ENCODE data around the gene AMIGO3.
"Not testable (repeated sequence)": the region's sequence is repeated elsewhere in the genome, so short reads cannot be mapped to it uniquely, and the experiment has no call there.

Gene AMIGO3, protein sequence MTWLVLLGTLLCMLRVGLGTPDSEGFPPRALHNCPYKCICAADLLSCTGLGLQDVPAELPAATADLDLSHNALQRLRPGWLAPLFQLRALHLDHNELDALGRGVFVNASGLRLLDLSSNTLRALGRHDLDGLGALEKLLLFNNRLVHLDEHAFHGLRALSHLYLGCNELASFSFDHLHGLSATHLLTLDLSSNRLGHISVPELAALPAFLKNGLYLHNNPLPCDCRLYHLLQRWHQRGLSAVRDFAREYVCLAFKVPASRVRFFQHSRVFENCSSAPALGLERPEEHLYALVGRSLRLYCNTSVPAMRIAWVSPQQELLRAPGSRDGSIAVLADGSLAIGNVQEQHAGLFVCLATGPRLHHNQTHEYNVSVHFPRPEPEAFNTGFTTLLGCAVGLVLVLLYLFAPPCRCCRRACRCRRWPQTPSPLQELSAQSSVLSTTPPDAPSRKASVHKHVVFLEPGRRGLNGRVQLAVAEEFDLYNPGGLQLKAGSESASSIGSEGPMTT

GRCh38 chr3:49719214-49719884 lies at the start of gene AMIGO3:
Gene AMIGO3, minus strand, starts transcription at chr3:49719684. Its CDS starts 219 bp downstream, at chr3:49719465.
- DNase-seq = peak; percentile 93

GRCh38 chr3:49763981-49764380 lies 44.5 kb upstream of the AMIGO3 start:
- no peak for DNase-seq

DNA sequence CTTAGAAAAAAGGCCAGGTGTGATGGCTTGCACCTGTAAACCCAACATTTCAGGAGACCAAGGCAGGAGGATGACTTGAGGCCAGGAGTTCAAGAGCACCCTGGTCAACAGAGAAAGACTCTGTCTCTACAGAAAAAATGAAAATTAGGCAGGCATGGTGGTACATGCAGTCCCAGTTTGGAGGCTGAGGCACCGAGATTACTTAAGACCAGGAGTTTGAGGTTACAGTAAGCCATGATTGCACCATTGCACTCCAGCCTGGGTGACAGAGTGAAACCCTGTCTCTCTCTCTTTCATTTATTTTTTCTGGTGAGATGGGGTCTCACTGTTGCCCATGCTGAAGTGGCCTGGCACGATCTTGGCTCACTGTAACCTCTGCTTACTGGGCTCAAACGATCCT lies 42.2 kb upstream of the AMIGO3 start:
- DNase-seq = no peak

- DNase-seq = no peak
Measured at GRCh38 chr3:49759226-49759625, 39.7 kb upstream of the AMIGO3 start.

DNA sequence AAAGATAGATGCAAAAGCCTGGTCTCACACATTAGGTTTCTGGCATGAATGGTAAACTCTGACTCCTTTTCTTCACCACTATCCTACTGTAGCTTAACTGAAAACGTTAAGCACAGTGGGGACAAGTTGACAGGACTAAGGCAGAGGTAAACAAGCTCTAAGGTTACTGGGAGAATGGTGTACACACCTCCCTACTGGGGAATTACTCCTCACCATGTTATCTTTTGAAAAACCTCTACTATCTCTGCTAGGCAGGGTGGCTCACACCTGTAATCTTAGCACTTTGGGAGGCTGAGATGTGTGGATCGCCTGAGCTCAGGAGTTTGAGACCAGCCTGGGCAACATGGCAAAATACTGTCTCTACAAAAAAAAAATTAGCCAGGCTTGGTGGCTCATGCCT lies 37.7 kb upstream of the AMIGO3 start:
- no peak for DNase-seq

DNA sequence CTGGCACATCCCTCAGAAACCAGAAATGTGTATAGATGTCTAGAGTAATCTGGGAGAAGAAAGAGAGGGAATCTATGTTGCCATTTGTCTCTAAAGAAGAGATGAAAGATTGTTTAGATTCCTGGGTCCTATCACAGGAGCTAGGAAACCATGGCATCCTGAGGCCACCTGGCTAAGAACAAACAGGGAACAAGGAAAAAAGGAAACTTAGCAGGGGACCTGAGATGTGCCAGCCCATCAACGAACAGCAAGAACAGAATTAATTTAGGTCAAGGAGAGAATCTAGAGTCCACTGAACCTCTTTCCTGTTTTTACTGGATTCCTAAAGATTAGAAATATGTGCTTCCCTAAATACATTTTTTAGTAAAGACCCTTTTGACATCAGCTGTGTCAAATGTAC lies 36.6 kb upstream of the AMIGO3 start:
- DNase-seq = no peak

DNA sequence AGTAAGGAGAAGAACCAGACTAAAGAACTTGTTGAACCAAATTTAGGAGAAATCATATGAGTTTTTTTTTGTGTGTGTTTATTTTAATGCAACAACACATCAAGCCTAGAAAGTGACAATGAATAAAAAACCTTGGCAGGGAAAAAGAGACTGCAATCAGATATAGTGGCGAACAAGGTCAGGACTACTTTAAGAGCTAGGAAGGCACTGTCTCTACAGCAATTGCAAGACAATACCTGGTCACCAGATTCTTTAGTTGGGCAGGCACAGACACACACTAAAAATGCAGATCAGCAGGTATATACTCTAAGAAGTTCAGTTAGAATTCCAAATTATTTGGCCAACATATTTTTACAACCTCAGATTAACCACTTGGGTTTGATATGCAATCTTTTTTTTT lies 35.1 kb upstream of the AMIGO3 start:
- DNase-seq = no peak

GRCh38 chr3:49751501-49751900 lies 32.0 kb upstream of the AMIGO3 start:
- DNase-seq = no peak

DNA sequence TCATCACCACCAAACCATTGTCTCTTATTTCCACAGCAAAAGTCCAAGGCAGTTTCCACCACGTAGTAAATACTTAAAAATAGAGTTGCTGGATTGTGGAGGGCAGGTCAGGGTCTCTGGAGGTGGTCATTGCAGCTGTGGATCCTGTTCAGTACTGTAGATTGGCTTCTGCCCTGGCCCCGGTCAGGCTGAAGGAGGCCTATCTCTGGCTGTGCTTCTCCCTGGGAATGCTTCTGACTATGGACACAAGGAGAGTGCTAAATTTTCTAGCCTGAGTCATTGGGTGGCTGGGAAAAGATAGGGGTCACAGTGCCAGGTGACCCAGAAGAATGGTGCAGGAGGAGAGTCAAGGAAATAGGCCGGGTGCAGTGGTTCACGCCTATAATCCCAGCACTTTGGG lies 30.6 kb upstream of the AMIGO3 start:
- no peak for DNase-seq

GRCh38 chr3:49748874-49749273 lies 29.4 kb upstream of the AMIGO3 start:
- not testable (repeated sequence) for DNase-seq

DNA sequence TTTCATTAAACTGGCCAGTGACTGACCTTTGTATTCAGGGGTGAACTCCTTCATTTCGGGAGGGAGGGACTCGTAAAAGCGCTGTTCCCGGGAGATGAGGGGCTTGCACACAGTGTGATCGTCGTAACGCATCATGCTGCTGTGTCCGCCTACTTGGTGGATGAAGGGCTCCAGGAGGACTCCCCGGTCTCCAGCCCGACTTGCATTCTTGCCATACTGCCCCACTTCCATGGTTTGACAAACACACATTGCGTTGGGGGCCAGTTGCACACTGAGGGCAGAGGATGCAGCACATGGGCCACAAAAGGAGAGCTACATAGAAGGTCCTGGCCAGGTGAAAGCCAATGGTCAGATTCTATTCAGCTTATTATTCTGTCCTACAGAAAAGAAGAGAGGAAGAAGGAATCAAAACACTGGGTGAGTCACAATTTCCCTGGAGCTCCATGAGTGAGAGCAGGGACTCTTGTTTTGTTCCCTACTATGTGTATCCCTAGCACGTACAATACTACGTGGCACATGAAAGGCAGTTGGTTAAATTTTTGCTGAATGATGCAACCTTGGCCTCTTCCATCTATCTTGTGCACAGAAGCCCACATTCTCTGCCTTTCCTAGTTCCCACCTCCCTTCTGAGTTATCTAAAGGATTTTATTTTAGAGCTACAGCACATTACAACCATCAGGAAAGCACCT lies 28.5 kb upstream of the AMIGO3 start:
- DNase-seq = no peak

DNA sequence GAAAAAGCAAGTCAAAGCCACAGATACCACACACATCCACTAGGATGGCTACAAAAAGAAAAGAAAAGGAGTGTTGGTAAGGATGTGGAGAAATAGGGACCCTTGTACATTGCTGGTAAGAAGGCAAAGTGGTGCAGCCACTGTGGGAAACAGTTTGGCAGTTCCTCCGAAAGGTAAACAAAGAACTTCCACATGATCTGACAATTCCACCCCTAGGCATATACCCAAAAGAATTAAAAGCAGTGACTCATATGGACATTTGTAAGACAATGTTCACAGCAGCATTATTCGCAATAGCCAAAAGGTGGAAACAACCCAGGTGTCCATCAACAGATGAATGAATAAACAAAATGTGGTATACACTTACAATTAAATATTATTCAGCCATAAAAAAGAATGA lies 26.5 kb upstream of the AMIGO3 start:
- no peak for DNase-seq

DNA sequence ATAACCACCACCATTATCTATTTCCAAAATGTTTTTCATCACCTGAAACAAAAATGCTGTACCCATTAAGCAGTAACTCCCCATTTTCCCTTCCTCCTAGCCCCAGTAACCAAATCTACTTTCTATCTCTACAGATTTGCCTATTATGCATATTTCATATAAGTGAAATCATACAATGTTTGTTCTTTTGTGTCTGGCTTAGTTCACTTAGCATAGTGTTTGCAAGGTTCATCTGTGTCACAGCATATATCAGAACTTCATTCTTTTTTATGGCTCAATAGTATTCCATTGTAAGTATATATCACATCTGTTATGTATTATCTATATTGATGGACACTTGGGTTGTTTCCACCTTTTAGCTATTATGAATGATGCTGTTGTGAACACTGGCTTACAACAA lies 20.9 kb upstream of the AMIGO3 start:
- no peak for DNase-seq

DNA sequence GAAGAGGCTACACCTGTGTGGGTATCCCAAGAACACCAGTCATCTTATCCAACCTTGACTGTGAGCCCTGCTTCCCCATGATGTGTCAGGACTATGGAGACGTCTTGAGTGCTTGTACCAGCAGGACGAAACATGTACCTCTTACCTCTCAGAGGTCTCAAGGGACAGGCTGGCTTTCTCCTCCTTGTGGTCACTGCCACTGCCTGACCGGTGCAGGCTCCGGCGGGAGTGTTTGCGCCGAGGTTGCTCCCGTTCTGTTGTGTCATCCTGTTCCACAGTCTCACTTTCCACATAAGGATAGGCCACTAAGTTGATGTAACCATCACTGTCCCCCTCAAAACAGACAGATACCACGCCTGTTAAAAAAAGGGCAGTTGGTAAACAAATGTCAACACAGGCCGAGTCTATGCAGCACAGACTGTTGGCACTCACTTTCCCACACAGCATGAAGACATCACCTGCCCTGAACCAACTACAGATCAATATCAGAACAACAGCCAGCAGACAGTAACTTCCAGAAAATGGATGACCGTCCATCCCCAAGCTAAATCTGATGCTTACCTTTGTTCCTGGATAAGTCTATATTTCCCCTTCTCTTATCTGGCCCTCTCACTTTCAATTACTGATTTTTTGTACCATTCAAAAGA lies 18.7 kb upstream of the AMIGO3 start:
- no peak for DNase-seq

- DNase-seq = no peak
Measured at GRCh38 chr3:49734752-49735151, 15.3 kb upstream of the AMIGO3 start.

GRCh38 chr3:49733551-49733950 lies 14.1 kb upstream of the AMIGO3 start:
- DNase-seq = no peak

DNA sequence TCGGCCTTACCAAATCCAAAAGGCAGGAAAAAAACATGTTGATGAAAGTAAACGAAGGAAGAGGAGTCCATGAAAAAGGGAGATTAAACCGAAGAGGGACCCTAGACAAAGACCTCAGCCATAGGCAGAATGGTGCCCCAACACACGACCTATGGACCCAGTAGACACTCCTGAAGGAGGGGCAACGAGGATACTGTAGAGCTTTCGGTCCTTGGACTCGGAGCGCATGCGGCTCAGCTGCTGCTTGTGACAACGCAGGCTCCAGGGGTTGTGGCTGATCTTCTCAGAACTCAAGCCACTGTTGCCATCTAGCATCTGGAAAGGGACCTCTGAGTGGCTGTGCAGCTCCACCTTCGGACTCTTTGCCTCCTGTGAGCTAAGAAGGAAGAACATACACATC lies 13.1 kb upstream of the AMIGO3 start:
- no peak for DNase-seq

DNA sequence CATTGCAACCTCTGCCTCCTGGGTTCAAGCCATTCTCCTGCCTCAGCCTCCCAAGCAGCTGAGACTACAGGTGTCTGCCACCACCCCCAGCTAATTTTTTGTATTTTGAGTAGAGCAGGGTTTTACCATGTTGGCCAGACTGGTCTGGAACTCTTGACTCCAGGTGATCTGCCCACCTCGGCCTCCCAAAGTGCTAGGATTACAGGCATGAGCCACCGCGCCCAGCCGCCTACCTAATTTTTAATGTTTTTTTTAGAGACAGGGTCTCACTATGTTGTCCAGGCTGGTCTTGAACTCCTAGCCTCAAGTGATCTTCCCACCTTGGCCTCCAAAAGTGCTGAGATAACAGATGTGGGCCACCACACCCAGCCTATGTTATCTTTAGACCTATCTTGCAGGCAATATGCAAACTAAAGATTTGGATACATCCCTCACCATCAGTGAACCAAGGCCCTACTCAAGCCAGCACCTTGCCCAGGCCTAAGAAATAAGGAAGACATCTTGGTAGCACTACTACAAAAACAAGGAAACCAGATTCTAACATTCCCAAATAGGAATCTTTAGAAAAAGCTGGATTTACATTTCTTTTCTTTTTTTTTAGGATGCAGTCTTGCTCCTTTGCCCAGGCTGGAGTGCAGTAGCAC lies 10.6 kb upstream of the AMIGO3 start:
- DNase-seq = no peak

DNA sequence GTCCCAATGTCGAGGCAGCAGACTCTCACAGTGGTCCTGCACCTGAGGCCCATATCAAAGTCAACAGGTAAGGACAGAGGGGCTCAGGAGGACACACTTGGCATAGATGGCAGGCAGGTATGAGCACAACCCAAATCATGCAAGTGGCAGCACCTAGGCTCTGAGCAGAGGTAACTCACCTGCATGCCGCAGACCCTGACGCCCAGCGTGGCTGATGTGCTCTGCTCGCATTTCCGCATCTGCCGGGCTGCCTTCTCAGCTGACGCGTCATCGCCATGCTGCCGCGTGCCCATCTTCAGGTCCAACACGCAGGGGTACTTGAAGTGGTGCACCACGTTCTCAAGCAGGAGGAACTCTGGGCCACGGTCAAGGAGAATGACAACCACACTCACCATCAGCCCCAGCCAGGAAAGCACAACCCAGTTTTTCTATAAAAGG lies 8.5 kb upstream of the AMIGO3 start:
- no peak for DNase-seq

DNA sequence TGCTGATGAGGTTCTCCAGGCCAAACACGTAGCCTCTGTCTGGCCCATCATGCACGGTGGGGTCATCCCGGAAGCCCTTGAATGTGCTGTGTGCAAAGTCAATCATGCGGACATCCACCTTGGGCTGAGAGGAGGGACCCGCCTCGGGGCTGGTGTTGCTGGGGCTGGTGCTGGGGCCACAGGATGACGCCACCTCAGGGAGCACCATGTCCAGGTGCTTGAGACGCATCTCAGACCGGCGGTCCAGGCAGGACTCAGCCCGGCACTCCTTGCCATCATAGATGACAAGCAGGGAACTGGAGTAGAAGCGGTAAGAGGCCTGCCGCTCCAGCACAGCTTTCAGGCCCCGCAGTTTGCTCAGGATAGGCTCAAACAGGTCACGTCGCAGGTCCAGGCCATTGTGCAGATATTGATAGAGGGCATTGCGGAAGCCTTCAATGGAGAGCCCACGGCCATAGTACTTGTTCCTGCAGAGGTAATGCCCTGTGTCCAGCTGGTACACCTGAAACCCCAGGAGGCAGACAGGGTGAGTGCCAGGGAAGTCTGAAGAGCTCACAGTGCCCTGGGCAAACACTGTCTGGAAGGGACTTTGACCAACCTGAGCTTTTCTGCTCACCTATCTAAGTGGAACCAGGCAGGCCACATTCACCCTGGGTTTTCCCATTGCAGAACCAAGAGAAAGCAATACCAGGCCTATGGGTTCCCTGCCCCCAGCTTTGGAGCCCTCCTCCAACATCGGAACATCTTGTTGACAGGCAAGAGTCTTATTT lies 7.9 kb upstream of the AMIGO3 start:
- DNase-seq = no peak

DNA sequence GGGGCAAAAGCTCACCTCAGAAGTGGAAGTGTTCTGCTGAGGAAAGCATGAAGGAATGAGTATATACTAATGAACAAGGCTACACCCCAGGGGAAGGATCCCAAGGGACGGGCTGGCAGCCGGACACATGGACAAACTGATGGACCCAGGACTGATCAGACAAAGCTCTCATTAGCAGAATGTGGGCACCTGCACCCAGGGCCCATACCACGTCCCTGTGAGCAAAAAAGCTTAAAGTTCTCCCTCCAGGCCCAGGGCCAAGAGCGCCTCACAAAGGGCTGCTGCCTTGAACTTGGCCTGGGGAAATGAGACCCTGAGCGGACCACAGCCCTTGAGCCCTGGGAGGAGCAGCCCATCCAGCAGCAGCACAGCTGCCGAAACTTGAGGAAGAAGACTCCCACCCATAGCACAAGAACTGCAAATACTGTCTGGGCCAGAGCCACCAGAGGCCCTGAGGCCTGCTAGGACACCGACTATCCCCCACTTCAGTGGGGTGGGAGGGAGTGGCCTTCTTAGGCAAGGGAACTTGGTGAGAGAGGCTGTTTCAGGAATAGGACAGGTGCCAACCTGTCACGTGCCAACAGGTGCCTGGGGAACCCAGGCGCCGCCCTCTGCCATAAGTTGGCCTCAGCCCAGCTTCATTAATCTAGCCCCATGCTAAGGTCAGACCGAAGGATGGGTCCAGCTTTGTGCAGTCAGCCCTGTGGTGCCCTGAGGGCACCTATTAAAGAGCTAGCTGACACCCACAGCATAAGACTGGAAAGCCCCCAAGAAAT lies 6.6 kb upstream of the AMIGO3 start:
- DNase-seq = no peak
